ENCODE data around the gene DCAF8L1.

GRCh38 chrX:27968352-27968751, 12.9 kb downstream of the DCAF8L1 start:
- TF ChIP-seq REST (IDR thresholded peaks at IDR 0.05; ENCODE audit: insufficient read depth in 1 of 2, low read depth in 2 of 2, low read length in 2 of 2) (no peak), TAF1 (IDR thresholded peaks at IDR 0.05; ENCODE audit: borderline replicate concordance, insufficient read depth, low read length) (no peak), POLR2AphosphoS5 (IDR thresholded peaks at IDR 0.05; ENCODE audit: low read depth, low read length) (no peak), SIN3A (IDR thresholded peaks at IDR 0.05; ENCODE audit: borderline replicate concordance, insufficient read depth, low read length) (no peak)
